Vagina (tissue), 2 donors: Measurements from ENCODE around the gene OSBP2. TPM values are rescaled to one million over a fixed set of nuclear protein-coding genes. Genes with fewer than 3 reads are reported as not detected.

Source experiments
- DNase-seq, 2 donors: peaks; one replicate each; pipeline ENCODE4 v3.0.0-alpha.2; 2017; ENCODE audit errors: extremely low spot score in 2 of 2
- H3K27ac ChIP-seq: fragments of 200-600 bp; sonication (generic); one replicate; pipeline ENCODE4 v1.5.1; 2019
- H3K27me3 ChIP-seq: fragments of 200-600 bp; sonication (generic); one replicate; pipeline ENCODE4 v1.5.1; 2019
- H3K36me3 ChIP-seq, 2 donors: fragments of 200-600 bp; sonication (generic); one replicate each; pipeline ENCODE4 v1.5.1; 2017 to 2019
- H3K4me1 ChIP-seq: fragments of 200-600 bp; sonication (generic); one replicate; pipeline ENCODE4 v1.5.1; 2019
- H3K4me3 ChIP-seq, 2 donors: fragments of 200-600 bp; sonication (generic); 1 replicate in 1 of 2; 2 replicates in 1 of 2; pipeline ENCODE4 v1.5.1; 2016 to 2019
- H3K9me3 ChIP-seq: fragments of 200-600 bp; sonication (generic); one replicate; pipeline ENCODE4 v1.5.1; 2019
- CTCF ChIP-seq, 3 experiments: fragments of 450-650 bp in 2 of 3; fragments of 200-600 bp in 1 of 3; sonication (generic) in 1 of 3; IDR thresholded peaks; one replicate each; pipeline ENCODE4 v1.5.1; 2017 to 2019; ENCODE audit warnings: antibody characterized with exemption in 3 of 3, mild to moderate bottlenecking in 2 of 3, moderate library complexity in 2 of 3
- POLR2A ChIP-seq, 2 donors: fragments of 450-650 bp; IDR thresholded peaks; one replicate each; pipeline ENCODE4 v1.6.1; 2017; ENCODE audit warnings: antibody characterized with exemption in 2 of 2, mild to moderate bottlenecking in 2 of 2, moderate library complexity in 2 of 2
- POLR2AphosphoS5 ChIP-seq, 2 donors: sonication (generic); formaldehyde crosslinking; IDR thresholded peaks; one replicate each; pipeline ENCODE4 v1.9.0; 2017; ENCODE audit warnings: antibody characterized with exemption in 2 of 2, mild to moderate bottlenecking in 2 of 2, low read depth in 1 of 2; ENCODE audit not compliant: insufficient read depth in 1 of 2
- intact Hi-C: fragments of 100-400 bp; cut with DNase I; formaldehyde crosslinking; loops from one replicate; pipeline ENCODE4 v1.15.1; 2023
- total RNA-seq: library from RNA; depleted of rRNA; stranded (reverse); fragments of >200 nt; gene quantifications from one replicate; pipeline ENCODE4 v1.2.3, GENCODE V29; 2016

OSBP2 gene
- total RNA-seq, 1 donor from 2014 or later: 3.7 TPM

- H3K9me3 ChIP-seq: no peaks in the 10 kb centered on the region
- H3K36me3 ChIP-seq: no peaks in the 10 kb centered on the region
- DNase-seq: no peak
- peaks cover 5% of the 10 kb centered on the region for H3K4me1 ChIP-seq
- TF ChIP-seq POLR2AphosphoS5 (IDR thresholded peaks at IDR 0.05; ENCODE audit: insufficient read depth in 1 of 2, low read depth in 1 of 2) (no peak), CTCF (IDR thresholded peaks at IDR 0.05) (no peak), POLR2A (IDR thresholded peaks at IDR 0.05) (no peak)
- H3K27me3 ChIP-seq: no peaks in the 10 kb centered on the region
- no peak overlapping the region for H3K4me3 ChIP-seq
- intact Hi-C loops: no loop called here
- no peak overlapping the region for H3K27ac ChIP-seq
Measured at GRCh38 chr22:30828187-30829155, 133.8 kb downstream of the OSBP2 start.

- Histone ChIP-seq H3K27me3 (no peaks in the 10 kb centered on the region), H3K36me3 (no peaks in the 10 kb centered on the region), H3K4me1 (peaks cover 5% of the 10 kb centered on the region), H3K4me3 (no peak overlapping the region), H3K27ac (peak overlapping the region; percentile 43), H3K9me3 (no peaks in the 10 kb centered on the region)
- intact Hi-C loops: no loop called here
- TF ChIP-seq POLR2AphosphoS5 (IDR thresholded peaks at IDR 0.05; ENCODE audit: insufficient read depth in 1 of 2, low read depth in 1 of 2): peak; percentile 25 to 41
- TF ChIP-seq POLR2A (IDR thresholded peaks at IDR 0.05): no peak
- no peak for TF ChIP-seq CTCF (IDR thresholded peaks at IDR 0.05)
- DNase-seq: no peak
Measured at GRCh38 chr22:30829901-30830550, 135.4 kb downstream of the OSBP2 start.

GRCh38 chr22:30830907-30831306 lies 136.2 kb downstream of the OSBP2 start:
- H3K9me3 ChIP-seq: no peaks in the 10 kb centered on the region
- DNase-seq: no peak
- TF ChIP-seq CTCF (IDR thresholded peaks at IDR 0.05) (no peak), POLR2AphosphoS5 (IDR thresholded peaks at IDR 0.05; ENCODE audit: insufficient read depth in 1 of 2, low read depth in 1 of 2) (peak in 1 of 2 donors; percentile 50)
- H3K4me1 ChIP-seq: peaks cover 5% of the 10 kb centered on the region
- H3K36me3 ChIP-seq: no peaks in the 10 kb centered on the region
- intact Hi-C loops: no loop called here
- H3K27ac ChIP-seq: peak overlapping the region; percentile 77
- H3K4me3 ChIP-seq: no peak overlapping the region
- H3K27me3 ChIP-seq: no peaks in the 10 kb centered on the region

GRCh38 chr22:30832407-30832987 lies 137.8 kb downstream of the OSBP2 start:
- Histone ChIP-seq H3K27ac (peak overlapping the region; percentile 77), H3K27me3 (no peaks in the 10 kb centered on the region), H3K36me3 (no peaks in the 10 kb centered on the region), H3K9me3 (no peaks in the 10 kb centered on the region), H3K4me1 (peaks cover 5% of the 10 kb centered on the region), H3K4me3 (no peak overlapping the region)
- intact Hi-C loops: no loop called here
- DNase-seq: no peak
- TF ChIP-seq POLR2AphosphoS5 (IDR thresholded peaks at IDR 0.05; ENCODE audit: insufficient read depth in 1 of 2, low read depth in 1 of 2) (no peak), CTCF (IDR thresholded peaks at IDR 0.05) (no peak), POLR2A (IDR thresholded peaks at IDR 0.05) (no peak)
